HL-60 (cell line): ENCODE results near the gene ALOX15.

ENCODE experiments used
- DNase-seq, 2 experiments: peaks; one replicate each; pipeline ENCODE4 v3.0.0-alpha.2; 2010 to 2020; ENCODE audit warnings: low read depth in 1 of 2, low spot score in 1 of 2
- H3K27ac ChIP-seq: fragments of 250-450 bp; sonication (Bioruptor Pico); replicated peaks from 2 replicates; pipeline ENCODE4 v1.5.1; 2020; ENCODE audit warnings: mild to moderate bottlenecking, moderate library complexity
- H3K27me3 ChIP-seq: fragments of 250-450 bp; sonication (Bioruptor Pico); 2 replicates; pipeline ENCODE4 v1.5.1; 2021; ENCODE audit warnings: mild to moderate bottlenecking, moderate library complexity; ENCODE audit not compliant: insufficient read depth, poor library complexity, severe bottlenecking
- H3K4me3 ChIP-seq: replicated peaks from 2 replicates; pipeline ENCODE4 v1.5.1; 2011; ENCODE audit warnings: mild to moderate bottlenecking, control low read depth, low read length; ENCODE audit not compliant: insufficient read depth
- CTCF ChIP-seq: IDR thresholded peaks from one replicate; pipeline ENCODE4 v1.5.1; 2011; ENCODE audit warnings: low read length, control low read depth, inconsistent platforms; ENCODE audit not compliant: insufficient read depth
- GABPA ChIP-seq: IDR thresholded peaks from 2 replicates; pipeline ENCODE4 v1.6.1; 2012; ENCODE audit warnings: low read depth
- POLR2AphosphoS5 ChIP-seq: IDR thresholded peaks from 2 replicates; pipeline ENCODE4 v1.6.1; 2012; ENCODE audit warnings: low read depth
- REST ChIP-seq: IDR thresholded peaks from 2 replicates; pipeline ENCODE4 v1.6.1; 2012; ENCODE audit warnings: low read depth; ENCODE audit not compliant: insufficient replicate concordance
- SPI1 ChIP-seq: IDR thresholded peaks from 2 replicates; pipeline ENCODE4 v1.6.1; 2012; ENCODE audit warnings: low read depth, mild to moderate bottlenecking, borderline replicate concordance

The ALOX15 gene

GRCh38 chr17:4599505-4600281 is 41.8 kb downstream of the ALOX15 start:
- Histone ChIP-seq H3K27ac (no peak overlapping the region), H3K4me3 (no peak overlapping the region), H3K27me3 (peaks cover 3% of the 10 kb centered on the region)
- TF ChIP-seq SPI1 (no peak), CTCF (no peak), GABPA (no peak), REST (no peak), POLR2AphosphoS5 (no peak)
- DNase-seq = no peak

GRCh38 chr17:4598776-4599504 is 42.5 kb downstream of the ALOX15 start:
- no peak for TF ChIP-seq CTCF
- TF ChIP-seq GABPA = no peak
- TF ChIP-seq POLR2AphosphoS5 = no peak
- TF ChIP-seq REST = no peak
- no peak for TF ChIP-seq SPI1
- no peak overlapping the region for H3K27ac ChIP-seq
- no peak for DNase-seq
- no peak overlapping the region for H3K4me3 ChIP-seq
- H3K27me3 ChIP-seq = peaks cover 3% of the 10 kb centered on the region

- Histone ChIP-seq H3K27ac (no peak overlapping the region), H3K4me3 (no peak overlapping the region), H3K27me3 (no peaks in the 10 kb centered on the region)
- DNase-seq = no peak
- no peak for TF ChIP-seq GABPA
- no peak for TF ChIP-seq REST
- TF ChIP-seq SPI1 = no peak
- no peak for TF ChIP-seq POLR2AphosphoS5
- no peak for TF ChIP-seq CTCF
These were observed 43.5 kb downstream of the ALOX15 start for GRCh38 chr17:4597975-4598374.
